ENCODE measurements around the gene SAMM50.

GRCh38 chr22:43967069-43967468 is 11.8 kb downstream of the SAMM50 start:
- TF ChIP-seq CTCF (IDR thresholded peaks at IDR 0.05; ENCODE audit: low read depth, low read length, poor library complexity, severe bottlenecking) = no peak
- no peak for TF ChIP-seq EZH2phosphoT487 (IDR thresholded peaks at IDR 0.05; ENCODE audit: borderline replicate concordance, low read length)
